ENCODE results near the gene NCOR1. TPM values are rescaled to one million over a fixed set of nuclear protein-coding genes. Genes with fewer than 3 reads are reported as not detected.

Gene NCOR1
- total RNA-seq, 1 experiment from 2014 or later = 83.8 TPM

GRCh38 chr17:16108871-16109270 is 106.5 kb downstream of the NCOR1 start:
- no peaks in the 10 kb centered on the region for H3K36me3 ChIP-seq (ENCODE audit: control insufficient read depth, insufficient read depth, low read length)
- no TSS peak for BruUV-seq (replicated peaks)
- POLR2A ChIA-PET = no interaction called here
- no peak for DNase-seq (ENCODE audit: low read depth, low spot score)
- H3K4me3 ChIP-seq (ENCODE audit: low read depth in 2 of 2, low read length in 2 of 2) = no peak overlapping the region
- TF ChIP-seq SIN3A (IDR thresholded peaks at IDR 0.05; ENCODE audit: borderline replicate concordance, insufficient read depth, low read depth, low read length) (no peak), POLR2AphosphoS5 (IDR thresholded peaks at IDR 0.05; ENCODE audit: low read depth, low read length) (no peak)
- CTCF ChIA-PET = no interaction called here
- H3K4me1 ChIP-seq (ENCODE audit: control insufficient read depth, insufficient read depth, low read length) = no peaks in the 10 kb centered on the region
- intact Hi-C loops (cut with micrococcal nuclease; ENCODE audit: unreplicated experiment) = no loop called here
- in situ Hi-C loops (cut with HindIII; ENCODE audit: low pct_unique_long_range_greater_than_20kb, low sequenced_read_pairs) = no loop called here
- H3K27ac ChIP-seq (ENCODE audit: low read length) = no peak overlapping the region
- H3K9me3 ChIP-seq (ENCODE audit: control insufficient read depth, insufficient read depth, low read depth, low read length) = no peaks in the 10 kb centered on the region
- no peaks in the 10 kb centered on the region for H3K27me3 ChIP-seq (ENCODE audit: control insufficient read depth, insufficient read depth, low read length)
- ATAC-seq = no peak

GRCh38 chr17:16108386-16108785 is 106.9 kb downstream of the NCOR1 start:
- CTCF ChIA-PET = no interaction called here
- intact Hi-C loops (cut with micrococcal nuclease; ENCODE audit: unreplicated experiment) = no loop called here
- Histone ChIP-seq H3K27ac (ENCODE audit: low read length) (no peak overlapping the region), H3K4me1 (ENCODE audit: control insufficient read depth, insufficient read depth, low read length) (no peaks in the 10 kb centered on the region), H3K4me3 (ENCODE audit: low read depth in 2 of 2, low read length in 2 of 2) (no peak overlapping the region), H3K27me3 (ENCODE audit: control insufficient read depth, insufficient read depth, low read length) (no peaks in the 10 kb centered on the region), H3K9me3 (ENCODE audit: control insufficient read depth, insufficient read depth, low read depth, low read length) (no peaks in the 10 kb centered on the region), H3K36me3 (ENCODE audit: control insufficient read depth, insufficient read depth, low read length) (no peaks in the 10 kb centered on the region)
- BruUV-seq (replicated peaks) = no TSS peak
- in situ Hi-C loops (cut with HindIII; ENCODE audit: low pct_unique_long_range_greater_than_20kb, low sequenced_read_pairs) = no loop called here
- POLR2A ChIA-PET = no interaction called here
- DNase-seq (ENCODE audit: low read depth, low spot score) (no peak), ATAC-seq (no peak)
- TF ChIP-seq REST (IDR thresholded peaks at IDR 0.05; ENCODE audit: insufficient read depth in 1 of 2, low read depth in 2 of 2, low read length in 1 of 2) (no peak), CTCF (IDR thresholded peaks at IDR 0.05) (no peak), TCF7L2 (IDR thresholded peaks at IDR 0.05; ENCODE audit: low read depth, low read length) (no peak)

- Histone ChIP-seq H3K27me3 (ENCODE audit: control insufficient read depth, insufficient read depth, low read length) (no peaks in the 10 kb centered on the region), H3K27ac (ENCODE audit: low read length) (no peak overlapping the region), H3K36me3 (ENCODE audit: control insufficient read depth, insufficient read depth, low read length) (no peaks in the 10 kb centered on the region), H3K9me3 (ENCODE audit: control insufficient read depth, insufficient read depth, low read depth, low read length) (no peaks in the 10 kb centered on the region), H3K4me3 (ENCODE audit: low read depth in 2 of 2, low read length in 2 of 2) (no peak overlapping the region), H3K4me1 (ENCODE audit: control insufficient read depth, insufficient read depth, low read length) (no peaks in the 10 kb centered on the region)
- ATAC-seq (no peak), DNase-seq (ENCODE audit: low read depth, low spot score) (no peak)
- intact Hi-C loops (cut with micrococcal nuclease; ENCODE audit: unreplicated experiment) (no loop called here), in situ Hi-C loops (cut with HindIII; ENCODE audit: low pct_unique_long_range_greater_than_20kb, low sequenced_read_pairs) (no loop called here)
- TF ChIP-seq REST (IDR thresholded peaks at IDR 0.05; ENCODE audit: insufficient read depth in 1 of 2, low read depth in 2 of 2, low read length in 1 of 2) = no peak
- TF ChIP-seq TCF7L2 (IDR thresholded peaks at IDR 0.05; ENCODE audit: low read depth, low read length) = no peak
- no peak for TF ChIP-seq SIN3A (IDR thresholded peaks at IDR 0.05; ENCODE audit: borderline replicate concordance, insufficient read depth, low read depth, low read length)
- no peak for TF ChIP-seq POLR2AphosphoS5 (IDR thresholded peaks at IDR 0.05; ENCODE audit: low read depth, low read length)
- BruUV-seq (replicated peaks) = no TSS peak
- ChIA-PET POLR2A (interaction anchor here (0.6 kb wide), 1 partner anchor 95 kb away, joined by 3 read pairs; no protein-coding TSS in a partner anchor), CTCF (no interaction called here)
Observed at GRCh38 chr17:16107165-16107770, 108.1 kb downstream of the NCOR1 start.
